HepG2 (cell line): Measurements from ENCODE around the gene RPTOR. TPM values are rescaled to one million over a fixed set of nuclear protein-coding genes. Genes with fewer than 3 reads are reported as not detected.
A peak's percentile ranks its signal among the peaks of the same experiment; 100 is the strongest.

Experiments used
- AHR ChIP-seq: IDR thresholded peaks from 2 replicates; pipeline ENCODE4 v1.6.1; 2018; ENCODE audit warnings: missing genetic modification reagents, missing compliant biosample characterization
- ARID2 ChIP-seq: sonication (generic); formaldehyde crosslinking; IDR thresholded peaks from 2 replicates; pipeline ENCODE4 v1.8.1; 2022; ENCODE audit warnings: mild to moderate bottlenecking, missing genetic modification reagents, borderline replicate concordance
- CENPT ChIP-seq: sonication (generic); formaldehyde crosslinking; IDR thresholded peaks from 2 replicates; pipeline ENCODE4 v1.8.0; 2022; ENCODE audit warnings: low read depth, mild to moderate bottlenecking, moderate library complexity, missing genetic modification reagents
- CHCHD3 ChIP-seq: sonication (generic); formaldehyde crosslinking; IDR thresholded peaks from 2 replicates; pipeline ENCODE4 v1.8.0; 2022; ENCODE audit warnings: mild to moderate bottlenecking, missing genetic modification reagents, moderate library complexity
- ELF3 ChIP-seq: IDR thresholded peaks from 2 replicates; pipeline ENCODE4 v1.6.1; 2016; ENCODE audit warnings: missing genetic modification reagents, missing compliant biosample characterization
- MTF1 ChIP-seq: sonication (generic); formaldehyde crosslinking; IDR thresholded peaks from 2 replicates; pipeline ENCODE4 v1.5.0; 2020; ENCODE audit warnings: missing genetic modification reagents
- NCOA2 ChIP-seq: sonication (generic); formaldehyde crosslinking; IDR thresholded peaks from 2 replicates; pipeline ENCODE4 v1.8.0; 2022; ENCODE audit warnings: inconsistent platforms
- PITX1 ChIP-seq: sonication (generic); formaldehyde crosslinking; IDR thresholded peaks from 2 replicates; pipeline ENCODE4 v1.5.1; 2020; ENCODE audit warnings: mild to moderate bottlenecking, missing genetic modification reagents
- PPARG ChIP-seq: conservative IDR thresholded peaks from 2 replicates; pipeline ENCODE4 v1.6.1; 2016; ENCODE audit warnings: missing biosample characterization, missing genetic modification reagents
- RFX3 ChIP-seq: IDR thresholded peaks from 2 replicates; pipeline ENCODE4 v1.6.1; 2016; ENCODE audit warnings: missing biosample characterization, missing genetic modification reagents
- SIN3A ChIP-seq: IDR thresholded peaks from 2 replicates; pipeline ENCODE4 v1.6.1; 2011; ENCODE audit warnings: low read depth, mild to moderate bottlenecking, control low read depth, low read length, borderline replicate concordance
- U2AF1 ChIP-seq: fragments of 200-400 bp; formaldehyde crosslinking; optimal IDR thresholded peaks from 2 replicates; pipeline ENCODE3; 2017; ENCODE audit warnings: mild to moderate bottlenecking, low read depth, low read length
- ZBTB42 ChIP-seq: sonication (generic); formaldehyde crosslinking; IDR thresholded peaks from 2 replicates; pipeline ENCODE4 v1.5.0; 2020; ENCODE audit warnings: mild to moderate bottlenecking, missing genetic modification reagents
- ZFP1 ChIP-seq: IDR thresholded peaks from 2 replicates; pipeline ENCODE4 v1.6.1; 2016
- ZFP36L1 ChIP-seq: sonication (generic); formaldehyde crosslinking; IDR thresholded peaks from 2 replicates; pipeline ENCODE4 v1.8.0; 2022; ENCODE audit warnings: mild to moderate bottlenecking, missing genetic modification reagents, moderate library complexity
- ZNF253 ChIP-seq: sonication (generic); formaldehyde crosslinking; IDR thresholded peaks from 2 replicates; pipeline ENCODE4 v1.8.0; 2022; ENCODE audit warnings: mild to moderate bottlenecking, missing genetic modification reagents, borderline replicate concordance
- ZNF672 ChIP-seq: sonication (generic); formaldehyde crosslinking; IDR thresholded peaks from 2 replicates; pipeline ENCODE4 v1.8.1; 2022; ENCODE audit warnings: missing genetic modification reagents
- polyA plus RNA-seq, 8 experiments: library from polyadenylated mRNA; depleted of rRNA in 3 of 8; stranded (reverse) in 7 of 8; unstranded in 1 of 8; fragments of >200 nt; fragmentation: Illumina TruSeq in 4 of 8; extraction: Trizol in 4 of 8; gene quantifications; 2 replicates each; pipeline versions ENCODE4 v1.2.1 to v1.2.3, GENCODE V29; 2011 to 2016; ENCODE audit warnings: low read depth in 4 of 8, missing spikeins in 1 of 8, mixed read lengths in 1 of 8; ENCODE audit not compliant: insufficient read depth in 1 of 8
- total RNA-seq, 5 experiments: library from RNA; depleted of rRNA; stranded (reverse); fragments of >200 nt; fragmentation: Illumina TruSeq; extraction: Trizol; gene quantifications; 2 replicates each; pipeline ENCODE4 v1.2.3, GENCODE V29; 2016; ENCODE audit warnings: low read depth in 1 of 5
- TF ChIP-seq, protein P1 (sequence below): sonication (generic); formaldehyde crosslinking; IDR thresholded peaks from 2 replicates; pipeline ENCODE4 v1.4.0; 2020; ENCODE audit warnings: mild to moderate bottlenecking, low read depth, missing genetic modification reagents
- TF ChIP-seq, protein P2 (sequence below): sonication (generic); formaldehyde crosslinking; IDR thresholded peaks from 2 replicates; pipeline ENCODE4 v1.4.0; 2020; ENCODE audit warnings: missing genetic modification reagents
- TF ChIP-seq, protein P3 (sequence below): sonication (generic); formaldehyde crosslinking; IDR thresholded peaks from 2 replicates; pipeline ENCODE4 v1.8.0; 2022; ENCODE audit warnings: mild to moderate bottlenecking, missing genetic modification reagents
- TF ChIP-seq, protein P4 (sequence below): sonication (generic); formaldehyde crosslinking; IDR thresholded peaks from 2 replicates; pipeline ENCODE4 v1.8.1; 2022; ENCODE audit warnings: mild to moderate bottlenecking, missing genetic modification reagents
- TF ChIP-seq, protein P5 (sequence below): IDR thresholded peaks from 2 replicates; pipeline ENCODE4 v1.6.1; 2016

RPTOR gene
- total and polyA plus RNA-seq, 2 of the 13 experiments (the other 11 are each of a cell fraction or from before 2014, with no cell fraction given), result 6.6 to 25.3 TPM

DNA sequence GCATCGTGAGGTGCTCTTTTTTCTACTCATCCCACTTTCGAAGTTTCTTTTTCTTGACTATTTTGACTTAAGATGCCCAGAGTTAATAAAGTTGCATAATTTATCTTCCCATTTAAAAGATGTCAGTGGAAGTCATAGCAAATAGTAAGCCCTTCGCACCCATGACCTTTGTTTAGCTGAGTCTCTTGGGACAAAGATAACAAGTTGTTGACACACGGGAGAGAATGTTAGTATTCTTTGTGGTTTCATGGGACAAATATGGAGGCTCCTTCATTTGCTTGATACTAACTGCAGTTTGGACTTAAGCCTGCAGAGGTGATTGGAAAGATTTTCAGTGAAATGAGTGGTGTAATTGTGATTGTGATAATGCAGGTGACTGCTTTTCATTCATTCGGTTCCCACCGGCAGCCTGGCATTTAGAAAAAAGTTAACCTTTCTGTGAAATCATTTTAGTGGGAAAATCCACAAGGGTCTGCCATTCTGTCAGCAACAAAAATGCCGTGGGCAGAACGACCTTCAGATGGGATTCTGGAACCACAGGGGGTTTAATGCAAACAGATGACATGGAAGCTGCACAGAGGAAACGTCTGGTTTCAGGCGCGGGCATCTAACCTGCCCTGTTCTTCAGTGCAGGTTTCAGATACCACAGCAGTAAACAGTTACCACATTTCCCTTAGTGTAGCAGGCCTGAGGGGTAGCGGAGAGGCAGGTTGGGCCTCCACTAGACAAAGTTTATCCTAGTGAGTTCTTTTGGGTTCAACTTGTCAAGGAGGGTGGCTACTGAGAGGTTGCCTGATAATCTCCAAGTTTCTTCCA lies 123.0 kb downstream of the RPTOR start (continued):
- TF ChIP-seq ARID2 (CRISPR knock-in tag) (peak; percentile 93), ZFP36L1 (CRISPR knock-in tag) (no peak), NCOA2 (CRISPR knock-in tag) (peak; percentile 86), ELF3 (CRISPR knock-in tag) (0 out of 2 replicates have a peak, but pooled peaks have one; percentile 21), PITX1 (CRISPR knock-in tag) (0 out of 2 replicates have a peak, but pooled peaks have one; percentile 46), U2AF1 (no peak), CHCHD3 (CRISPR knock-in tag) (no peak), ZFP1 (no peak), RFX3 (CRISPR knock-in tag) (no peak), CENPT (CRISPR knock-in tag) (no peak), PPARG (CRISPR knock-in tag) (peak; percentile 82), ZBTB42 (CRISPR knock-in tag) (no peak), SIN3A (no peak), MTF1 (CRISPR knock-in tag) (no peak), ZNF672 (CRISPR knock-in tag) (no peak), ZNF253 (CRISPR knock-in tag) (no peak), AHR (CRISPR knock-in tag) (no peak)
- TF ChIP-seq, protein P1, sequence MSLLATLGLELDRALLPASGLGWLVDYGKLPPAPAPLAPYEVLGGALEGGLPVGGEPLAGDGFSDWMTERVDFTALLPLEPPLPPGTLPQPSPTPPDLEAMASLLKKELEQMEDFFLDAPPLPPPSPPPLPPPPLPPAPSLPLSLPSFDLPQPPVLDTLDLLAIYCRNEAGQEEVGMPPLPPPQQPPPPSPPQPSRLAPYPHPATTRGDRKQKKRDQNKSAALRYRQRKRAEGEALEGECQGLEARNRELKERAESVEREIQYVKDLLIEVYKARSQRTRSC (CRISPR knock-in tag), result no peak
- TF ChIP-seq, protein P2, sequence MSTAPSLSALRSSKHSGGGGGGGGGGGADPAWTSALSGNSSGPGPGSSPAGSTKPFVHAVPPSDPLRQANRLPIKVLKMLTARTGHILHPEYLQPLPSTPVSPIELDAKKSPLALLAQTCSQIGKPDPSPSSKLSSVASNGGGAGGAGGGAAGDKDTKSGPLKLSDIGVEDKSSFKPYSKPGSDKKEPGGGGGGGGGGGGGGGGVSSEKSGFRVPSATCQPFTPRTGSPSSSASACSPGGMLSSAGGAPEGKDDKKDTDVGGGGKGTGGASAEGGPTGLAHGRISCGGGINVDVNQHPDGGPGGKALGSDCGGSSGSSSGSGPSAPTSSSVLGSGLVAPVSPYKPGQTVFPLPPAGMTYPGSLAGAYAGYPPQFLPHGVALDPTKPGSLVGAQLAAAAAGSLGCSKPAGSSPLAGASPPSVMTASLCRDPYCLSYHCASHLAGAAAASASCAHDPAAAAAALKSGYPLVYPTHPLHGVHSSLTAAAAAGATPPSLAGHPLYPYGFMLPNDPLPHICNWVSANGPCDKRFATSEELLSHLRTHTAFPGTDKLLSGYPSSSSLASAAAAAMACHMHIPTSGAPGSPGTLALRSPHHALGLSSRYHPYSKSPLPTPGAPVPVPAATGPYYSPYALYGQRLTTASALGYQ (CRISPR knock-in tag), result 0 out of 2 replicates have a peak, but pooled peaks have one; percentile 45
- TF ChIP-seq, protein P3, sequence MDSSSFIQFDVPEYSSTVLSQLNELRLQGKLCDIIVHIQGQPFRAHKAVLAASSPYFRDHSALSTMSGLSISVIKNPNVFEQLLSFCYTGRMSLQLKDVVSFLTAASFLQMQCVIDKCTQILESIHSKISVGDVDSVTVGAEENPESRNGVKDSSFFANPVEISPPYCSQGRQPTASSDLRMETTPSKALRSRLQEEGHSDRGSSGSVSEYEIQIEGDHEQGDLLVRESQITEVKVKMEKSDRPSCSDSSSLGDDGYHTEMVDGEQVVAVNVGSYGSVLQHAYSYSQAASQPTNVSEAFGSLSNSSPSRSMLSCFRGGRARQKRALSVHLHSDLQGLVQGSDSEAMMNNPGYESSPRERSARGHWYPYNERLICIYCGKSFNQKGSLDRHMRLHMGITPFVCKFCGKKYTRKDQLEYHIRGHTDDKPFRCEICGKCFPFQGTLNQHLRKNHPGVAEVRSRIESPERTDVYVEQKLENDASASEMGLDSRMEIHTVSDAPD (CRISPR knock-in tag), result 0 out of 2 replicates have a peak, but pooled peaks have one; percentile 49
- TF ChIP-seq, protein P4, sequence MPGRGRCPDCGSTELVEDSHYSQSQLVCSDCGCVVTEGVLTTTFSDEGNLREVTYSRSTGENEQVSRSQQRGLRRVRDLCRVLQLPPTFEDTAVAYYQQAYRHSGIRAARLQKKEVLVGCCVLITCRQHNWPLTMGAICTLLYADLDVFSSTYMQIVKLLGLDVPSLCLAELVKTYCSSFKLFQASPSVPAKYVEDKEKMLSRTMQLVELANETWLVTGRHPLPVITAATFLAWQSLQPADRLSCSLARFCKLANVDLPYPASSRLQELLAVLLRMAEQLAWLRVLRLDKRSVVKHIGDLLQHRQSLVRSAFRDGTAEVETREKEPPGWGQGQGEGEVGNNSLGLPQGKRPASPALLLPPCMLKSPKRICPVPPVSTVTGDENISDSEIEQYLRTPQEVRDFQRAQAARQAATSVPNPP (CRISPR knock-in tag), result no peak
- TF ChIP-seq, protein P5, sequence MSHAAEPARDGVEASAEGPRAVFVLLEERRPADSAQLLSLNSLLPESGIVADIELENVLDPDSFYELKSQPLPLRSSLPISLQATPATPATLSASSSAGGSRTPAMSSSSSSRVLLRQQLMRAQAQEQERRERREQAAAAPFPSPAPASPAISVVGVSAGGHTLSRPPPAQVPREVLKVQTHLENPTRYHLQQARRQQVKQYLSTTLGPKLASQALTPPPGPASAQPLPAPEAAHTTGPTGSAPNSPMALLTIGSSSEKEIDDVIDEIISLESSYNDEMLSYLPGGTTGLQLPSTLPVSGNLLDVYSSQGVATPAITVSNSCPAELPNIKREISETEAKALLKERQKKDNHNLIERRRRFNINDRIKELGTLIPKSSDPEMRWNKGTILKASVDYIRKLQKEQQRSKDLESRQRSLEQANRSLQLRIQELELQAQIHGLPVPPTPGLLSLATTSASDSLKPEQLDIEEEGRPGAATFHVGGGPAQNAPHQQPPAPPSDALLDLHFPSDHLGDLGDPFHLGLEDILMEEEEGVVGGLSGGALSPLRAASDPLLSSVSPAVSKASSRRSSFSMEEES (CRISPR knock-in tag), result peak; percentile 52; the same call in 1 of the 2 replicates
